Gastrocnemius medialis (tissue), 4 donors: ENCODE measurements around the gene BDKRB2. TPM values are rescaled to one million over a fixed set of nuclear protein-coding genes. Genes with fewer than 3 reads are reported as not detected.

ENCODE experiments used
- ATAC-seq, 2 donors: fragments of 150-250 bp; one replicate each; pipeline ENCODE4 v1.9.1; 2016
- DNase-seq, 2 donors: peaks; one replicate each; pipeline ENCODE4 v3.0.0-alpha.2; 2019
- H3K27ac ChIP-seq, 4 donors: fragments of 200-600 bp; sonication (generic); 1 replicate in 1 of 4; 2 replicates in 3 of 4; pipeline ENCODE4 v1.5.1; 2016 to 2018; ENCODE audit warnings: mild to moderate bottlenecking in 2 of 4, moderate library complexity in 1 of 4
- H3K27me3 ChIP-seq, 3 donors: fragments of 200-600 bp; sonication (generic) in 2 of 3; 1 replicate in 1 of 3; 2 replicates in 2 of 3; pipeline versions ENCODE4 v1.5.1 to v1.6.0; 2016 to 2019; ENCODE audit warnings: mild to moderate bottlenecking in 1 of 3, moderate library complexity in 1 of 3
- H3K36me3 ChIP-seq, 2 donors: fragments of 200-600 bp; sonication (generic) in 1 of 2; one replicate each; pipeline ENCODE4 v1.5.1; 2017 to 2018
- H3K4me1 ChIP-seq, 2 donors: fragments of 200-600 bp; sonication (generic) in 1 of 2; one replicate each; pipeline ENCODE4 v1.5.1; 2016 to 2017; ENCODE audit warnings: mild to moderate bottlenecking in 2 of 2
- H3K4me3 ChIP-seq, 4 donors: fragments of 200-600 bp; sonication (generic) in 3 of 4; 1 replicate in 1 of 4; 2 replicates in 3 of 4; pipeline ENCODE4 v1.5.1; 2016 to 2019; ENCODE audit warnings: mild to moderate bottlenecking in 2 of 4
- H3K9me3 ChIP-seq, 3 donors: fragments of 200-600 bp; sonication (generic) in 2 of 3; 1 replicate in 1 of 3; 2 replicates in 2 of 3; pipeline ENCODE4 v1.5.1; 2016 to 2019
- POLR2A ChIP-seq, 2 donors: fragments of 450-650 bp; IDR thresholded peaks; one replicate each; pipeline ENCODE4 v1.6.1; 2017; ENCODE audit warnings: antibody characterized with exemption in 2 of 2, mild to moderate bottlenecking in 2 of 2, moderate library complexity in 2 of 2
- in situ Hi-C, 4 donors: fragments of 200-750 bp; cut with MboI; loops; one replicate each; pipeline versions ENCODE4 v1.15.0 to v1.8.0; 2017; ENCODE audit warnings: low sequenced_read_pairs in 4 of 4
- intact Hi-C: fragments of 100-400 bp; cut with DNase I; formaldehyde crosslinking; loops from one replicate; pipeline ENCODE4 v1.15.1; 2023; ENCODE audit warnings: low total_unique reads
- total RNA-seq, 4 donors: library from RNA; depleted of rRNA; stranded (reverse); fragments of >200 nt; gene quantifications; one replicate each; pipeline versions ENCODE4 v1.1.0 to v1.2.3, GENCODE V29; 2016
- TF ChIP-seq, protein P1 (sequence below), 5 experiments: fragments of 450-650 bp in 3 of 5; fragments of 200-600 bp in 2 of 5; sonication (generic) in 2 of 5; IDR thresholded peaks in 4 of 5; conservative IDR thresholded peaks in 1 of 5; 1 replicate in 4 of 5; 2 replicates in 1 of 5; pipeline ENCODE4 v1.5.1; 2016 to 2019; ENCODE audit warnings: antibody characterized with exemption in 5 of 5, mild to moderate bottlenecking in 3 of 5, moderate library complexity in 3 of 5

The BDKRB2 gene
- total RNA-seq, 4 donors from 2014 or later: 0.10 to 1.3 (median 0.89) TPM

DNA sequence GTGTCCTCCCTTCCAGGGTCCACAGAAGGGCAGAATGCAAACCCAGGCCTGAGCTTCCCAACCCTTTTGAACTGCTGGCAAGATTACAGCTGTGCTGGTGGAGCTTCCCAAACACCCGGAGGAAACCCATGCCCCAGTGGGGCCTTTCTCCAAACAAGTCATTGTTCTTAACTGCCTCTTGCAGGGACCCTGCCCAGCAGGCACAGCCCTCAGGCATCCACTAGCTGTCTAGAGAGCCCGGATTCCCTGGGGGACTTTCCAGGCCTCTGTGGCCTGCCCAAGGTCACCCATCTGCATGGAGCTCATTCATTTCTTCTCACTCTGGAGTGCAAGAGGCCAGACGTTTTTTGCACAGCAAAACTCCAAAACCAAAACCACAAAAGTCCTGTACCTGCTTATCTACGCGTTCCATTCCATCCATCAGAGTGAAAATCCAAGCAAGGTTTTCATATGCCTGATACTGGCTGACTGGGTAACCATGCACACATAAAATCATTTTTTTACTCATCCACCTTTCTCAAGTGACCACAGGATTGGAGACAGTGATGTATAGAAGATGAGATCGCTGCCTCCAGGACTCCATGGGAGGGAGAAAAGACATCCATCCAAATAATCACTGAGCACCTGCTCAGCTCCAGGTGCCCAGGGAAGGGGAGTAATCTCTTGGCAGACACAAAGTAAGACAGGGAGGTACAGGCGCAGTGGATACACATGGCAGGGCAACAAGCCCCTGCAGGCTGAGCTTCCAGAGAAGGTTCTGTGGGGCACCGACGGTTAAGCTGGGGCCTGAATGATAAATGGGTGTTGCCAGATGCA, 17.2 kb upstream of the BDKRB2 start:
- Histone ChIP-seq H3K36me3 (no peaks in the 10 kb centered on the region), H3K27me3 (no peaks in the 10 kb centered on the region), H3K27ac (no peak overlapping the region), H3K4me1 (no peaks in the 10 kb centered on the region), H3K4me3 (no peak overlapping the region), H3K9me3 (no peaks in the 10 kb centered on the region)
- TF ChIP-seq POLR2A (IDR thresholded peaks at IDR 0.05): no peak
- TF ChIP-seq, protein P1, sequence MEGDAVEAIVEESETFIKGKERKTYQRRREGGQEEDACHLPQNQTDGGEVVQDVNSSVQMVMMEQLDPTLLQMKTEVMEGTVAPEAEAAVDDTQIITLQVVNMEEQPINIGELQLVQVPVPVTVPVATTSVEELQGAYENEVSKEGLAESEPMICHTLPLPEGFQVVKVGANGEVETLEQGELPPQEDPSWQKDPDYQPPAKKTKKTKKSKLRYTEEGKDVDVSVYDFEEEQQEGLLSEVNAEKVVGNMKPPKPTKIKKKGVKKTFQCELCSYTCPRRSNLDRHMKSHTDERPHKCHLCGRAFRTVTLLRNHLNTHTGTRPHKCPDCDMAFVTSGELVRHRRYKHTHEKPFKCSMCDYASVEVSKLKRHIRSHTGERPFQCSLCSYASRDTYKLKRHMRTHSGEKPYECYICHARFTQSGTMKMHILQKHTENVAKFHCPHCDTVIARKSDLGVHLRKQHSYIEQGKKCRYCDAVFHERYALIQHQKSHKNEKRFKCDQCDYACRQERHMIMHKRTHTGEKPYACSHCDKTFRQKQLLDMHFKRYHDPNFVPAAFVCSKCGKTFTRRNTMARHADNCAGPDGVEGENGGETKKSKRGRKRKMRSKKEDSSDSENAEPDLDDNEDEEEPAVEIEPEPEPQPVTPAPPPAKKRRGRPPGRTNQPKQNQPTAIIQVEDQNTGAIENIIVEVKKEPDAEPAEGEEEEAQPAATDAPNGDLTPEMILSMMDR (IDR thresholded peaks at IDR 0.05 in 4 of 5, conservative IDR thresholded peaks at IDR 0.05 in 1 of 5): no peak
- intact Hi-C loops: no loop called here
- DNase-seq: no peak
- ATAC-seq: no peak
- in situ Hi-C loops: no loop called here

DNA sequence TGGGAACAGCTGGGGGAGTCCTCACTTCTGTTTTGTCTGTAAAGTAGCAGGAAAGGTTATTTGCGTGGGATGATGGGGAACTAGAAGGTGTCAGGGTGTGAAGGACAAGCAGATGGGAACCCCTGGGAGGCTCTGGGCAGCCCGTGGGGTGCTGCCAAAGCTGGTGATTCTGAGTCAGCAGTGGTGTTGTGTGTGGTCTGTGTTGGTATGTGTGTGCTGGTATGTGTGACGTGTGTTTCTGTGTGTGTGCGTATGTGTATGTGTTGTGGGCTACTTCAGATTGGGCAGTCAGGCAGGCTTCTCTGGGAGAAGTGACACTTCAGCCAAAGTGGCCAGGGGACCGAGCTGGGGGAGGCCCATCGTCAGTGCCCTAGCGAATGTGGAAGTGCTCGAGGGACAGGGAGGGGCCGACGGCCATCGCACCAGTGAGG, 15.3 kb upstream of the BDKRB2 start:
- intact Hi-C loops: no loop called here
- TF ChIP-seq, protein P1 (IDR thresholded peaks at IDR 0.05 in 4 of 5, conservative IDR thresholded peaks at IDR 0.05 in 1 of 5): no peak
- no peak for TF ChIP-seq POLR2A (IDR thresholded peaks at IDR 0.05)
- Histone ChIP-seq H3K27ac (no peak overlapping the region), H3K27me3 (no peaks in the 10 kb centered on the region), H3K4me1 (no peaks in the 10 kb centered on the region), H3K9me3 (no peaks in the 10 kb centered on the region), H3K36me3 (no peaks in the 10 kb centered on the region), H3K4me3 (no peak overlapping the region)
- in situ Hi-C loops: no loop called here
- no peak for DNase-seq
- no peak for ATAC-seq

DNA sequence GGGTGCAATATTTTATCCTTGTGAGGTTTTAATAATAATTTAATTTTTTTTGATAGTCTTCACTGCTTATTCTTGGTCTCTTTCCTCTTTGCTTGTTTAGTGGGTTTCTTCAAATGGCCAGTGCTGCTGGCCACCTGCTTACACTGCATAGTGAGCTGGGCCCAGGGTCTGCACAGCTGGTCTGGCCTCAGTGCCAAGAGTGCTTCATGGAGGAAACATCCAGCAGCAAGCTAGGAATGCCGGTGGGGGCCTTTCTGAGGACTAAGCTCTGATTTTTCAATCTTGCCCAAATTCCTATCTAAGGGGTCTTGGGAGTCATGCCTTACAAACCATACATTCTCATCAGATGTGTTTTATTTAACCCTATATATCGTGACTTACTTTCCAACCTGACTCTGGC, 13.3 kb upstream of the BDKRB2 start:
- no peak for DNase-seq
- no peak for TF ChIP-seq POLR2A (IDR thresholded peaks at IDR 0.05)
- TF ChIP-seq, protein P1 (IDR thresholded peaks at IDR 0.05 in 4 of 5, conservative IDR thresholded peaks at IDR 0.05 in 1 of 5): no peak
- no peaks in the 10 kb centered on the region for H3K36me3 ChIP-seq
- intact Hi-C loops: no loop called here
- no peaks in the 10 kb centered on the region for H3K9me3 ChIP-seq
- H3K27me3 ChIP-seq: no peaks in the 10 kb centered on the region
- no peak for ATAC-seq
- in situ Hi-C loops: no loop called here
- no peak overlapping the region for H3K4me3 ChIP-seq
- H3K4me1 ChIP-seq: no peaks in the 10 kb centered on the region
- no peak overlapping the region for H3K27ac ChIP-seq

DNA sequence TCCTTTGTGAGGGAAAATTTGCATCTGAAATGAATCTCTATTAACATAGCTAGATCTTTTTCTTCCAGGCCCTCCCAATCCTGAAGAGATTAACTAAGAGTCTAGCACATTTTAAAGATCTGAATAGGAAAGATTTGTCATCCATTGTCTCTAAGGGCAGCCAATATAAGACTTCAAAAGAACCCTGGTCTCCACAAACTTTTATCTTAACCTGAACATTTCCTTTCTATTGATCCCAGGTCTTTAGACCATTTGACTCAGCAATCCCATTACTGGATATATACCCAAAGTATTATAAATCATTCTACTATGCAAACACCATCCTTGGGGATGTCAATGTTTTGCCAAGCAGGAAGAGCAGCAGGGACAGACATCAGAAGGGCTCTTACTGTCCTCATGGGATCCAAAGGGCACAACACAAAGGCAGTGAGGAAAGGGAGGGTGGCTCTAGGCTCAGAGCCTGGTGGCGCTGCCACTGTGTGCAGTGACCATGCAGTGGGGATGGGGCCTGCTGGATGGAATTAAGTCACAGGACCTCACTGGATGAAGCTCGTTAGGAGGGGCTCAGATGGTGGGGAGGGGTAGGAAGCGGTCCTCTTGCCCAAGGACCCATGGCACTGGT, 12.7 kb upstream of the BDKRB2 start:
- no peaks in the 10 kb centered on the region for H3K4me1 ChIP-seq
- no peaks in the 10 kb centered on the region for H3K9me3 ChIP-seq
- ATAC-seq (no peak), DNase-seq (no peak)
- intact Hi-C loops: no loop called here
- no peaks in the 10 kb centered on the region for H3K27me3 ChIP-seq
- TF ChIP-seq POLR2A (IDR thresholded peaks at IDR 0.05): no peak
- TF ChIP-seq, protein P1 (IDR thresholded peaks at IDR 0.05 in 4 of 5, conservative IDR thresholded peaks at IDR 0.05 in 1 of 5): no peak
- no peak overlapping the region for H3K4me3 ChIP-seq
- no peaks in the 10 kb centered on the region for H3K36me3 ChIP-seq
- H3K27ac ChIP-seq: no peak overlapping the region
- in situ Hi-C loops: no loop called here
